ENCODE data around the gene LAIR2. TPM values are rescaled to one million over a fixed set of nuclear protein-coding genes. Genes with fewer than 3 reads are reported as not detected.

LAIR2 gene
- total RNA-seq, 1 experiment from 2014 or later: not detected

- peaks cover 12% of the 10 kb centered on the region in 2 experiments; a peak in 3 of 4 replicates for H3K36me3 ChIP-seq (ENCODE audit: control insufficient read depth in 1 of 2, insufficient read depth in 2 of 2, low read length in 2 of 2)
- H3K27ac ChIP-seq (ENCODE audit: low read depth, low read length): peak overlapping the region; percentile 99
- peaks cover 7 to 26% of the 10 kb centered on the region in 2 experiments; a peak in 3 of 4 replicates for H3K4me1 ChIP-seq (ENCODE audit: control insufficient read depth in 1 of 2, insufficient read depth in 2 of 2, low read length in 2 of 2)
- no TSS peak for BruUV-seq (replicated peaks)
- H3K9me2 ChIP-seq (ENCODE audit: insufficient read depth): no peaks in the 10 kb centered on the region
- no peaks in the 10 kb centered on the region for H3K27me3 ChIP-seq (ENCODE audit: insufficient read depth, low read length)
- TF ChIP-seq SP1 (IDR thresholded peaks at IDR 0.05; ENCODE audit: low read depth): peak; percentile 32; the same call in 1 of the 2 replicates
- TF ChIP-seq EZH2phosphoT487 (IDR thresholded peaks at IDR 0.05; ENCODE audit: borderline replicate concordance): no peak
- TF ChIP-seq TCF7L2 (IDR thresholded peaks at IDR 0.05; ENCODE audit: borderline replicate concordance, extremely low read depth, insufficient read depth, insufficient read length): no peak
- TF ChIP-seq ELF1 (IDR thresholded peaks at IDR 0.05; ENCODE audit: borderline replicate concordance, low read depth): no peak
- no peak for TF ChIP-seq REST (IDR thresholded peaks at IDR 0.05; ENCODE audit: low read depth)
- no peak for TF ChIP-seq POLR2A (IDR thresholded peaks at IDR 0.05; ENCODE audit: borderline replicate concordance, extremely low read depth, insufficient read depth, insufficient read length)
- H3K4me3 ChIP-seq (replicated peaks in 1 of 2; ENCODE audit: low read depth in 1 of 2, low read length in 2 of 2): peak overlapping the region; percentile 50 to 83
- intact Hi-C loops (cut with micrococcal nuclease): no loop called here
- DNase-seq (ENCODE audit: low read depth, low spot score) (peak; percentile 97), ATAC-seq (peak; percentile 66)
- ChIA-PET CTCF (interaction anchor here (1.0 to 1.6 kb wide), 2 partner anchors 14 to 15 kb away, joined by 5 to 8 read pairs; partner anchors contain the start of gene LENG8), RAD21 (ENCODE audit: low non-redundant PET in 1 of 2, low total read pairs in 2 of 2, uncharacterized antibody in 2 of 2, unreplicated experiment in 2 of 2) (no interaction called here), POLR2A (interaction anchor here (0.6 to 2.3 kb wide), 9 partner anchors 9 to 626 kb away, joined by 3 to 17 read pairs (median 5); partner anchors contain the start of genes CDC42EP5 and LENG8)
- peak overlapping the region; percentile 97 for H3K4me2 ChIP-seq (ENCODE audit: low read length)
- H3K9ac ChIP-seq (ENCODE audit: low read length): peak overlapping the region; percentile 96
- no peaks in the 10 kb centered on the region for H3K9me3 ChIP-seq (ENCODE audit: control insufficient read depth in 1 of 2, insufficient read depth in 1 of 2, low read depth in 1 of 2, low read length in 2 of 2)
- peaks cover 32% of the 10 kb centered on the region for H3K79me2 ChIP-seq (ENCODE audit: insufficient read depth, low read length)
- no peaks in the 10 kb centered on the region for H4K20me1 ChIP-seq (ENCODE audit: insufficient read depth)
- H2AFZ ChIP-seq (ENCODE audit: low read depth, low read length, poor library complexity, severe bottlenecking): no peak overlapping the region
Measured at GRCh38 chr19:54464044-54464629, 38.5 kb upstream of the LAIR2 start.

Measured in HCT116 (cell line).